H1 (cell line): Measurements from ENCODE around the gene CIT. TPM values are rescaled to one million over a fixed set of nuclear protein-coding genes. Genes with fewer than 3 reads are reported as not detected.

Experiments
- CTCF ChIA-PET: fragments of 300-600 bp; sonication (Branson Sonifier 250); formaldehyde crosslinking; loops from one replicate; lab custom pipeline; 2021; ENCODE audit not compliant: partially characterized antibody; lab: Charles Lee
- POLR2A ChIA-PET: fragments of 300-600 bp; sonication (Branson Sonifier 250); formaldehyde crosslinking; loops from one replicate; lab custom pipeline; 2021; ENCODE audit warnings: inconsistent platforms; ENCODE audit not compliant: partially characterized antibody; lab: Charles Lee
- DNase-seq, 2 experiments: peaks; one replicate each; pipeline versions ENCODE4 v3.0.0 to v3.0.0-alpha.2; 2010 to 2022; ENCODE audit warnings: low spot score in 2 of 2, low read depth in 1 of 2, mixed read lengths in 1 of 2
- FAIRE-seq: peaks from 2 replicates; lab custom pipeline; 2011; peaks lifted over from hg19 to GRCh38; lab: Jason Lieb, UNC
- H2AFZ ChIP-seq: 2 replicates; pipeline ENCODE4 v1.8.1; 2012; ENCODE audit warnings: low read length, inconsistent platforms
- H2AK5ac ChIP-seq: 2 replicates; pipeline ENCODE4 v1.6.1; 2013; ENCODE audit warnings: low read depth, low read length
- H2BK120ac ChIP-seq: replicated peaks from 2 replicates; pipeline ENCODE3; 2013; ENCODE audit warnings: low read depth, low read length, inconsistent platforms
- H2BK12ac ChIP-seq: 2 replicates; pipeline ENCODE4 v1.6.1; 2013; ENCODE audit warnings: low read depth, low read length
- H2BK15ac ChIP-seq: 2 replicates; pipeline ENCODE4 v1.6.1; 2013; ENCODE audit warnings: low read length
- H2BK20ac ChIP-seq: 2 replicates; pipeline ENCODE4 v1.6.1; 2013; ENCODE audit warnings: low read length
- H2BK5ac ChIP-seq: 2 replicates; pipeline ENCODE4 v1.6.1; 2013; ENCODE audit warnings: low read depth, low read length
- H3K14ac ChIP-seq: 2 replicates; pipeline ENCODE4 v1.6.1; 2013; ENCODE audit warnings: inconsistent platforms; ENCODE audit not compliant: insufficient read length
- H3K18ac ChIP-seq: 2 replicates; pipeline ENCODE4 v1.6.1; 2013; ENCODE audit warnings: low read length; ENCODE audit errors: extremely low read depth
- H3K23ac ChIP-seq: 2 replicates; pipeline ENCODE4 v1.6.1; 2013; ENCODE audit warnings: inconsistent platforms; ENCODE audit not compliant: insufficient read length
- H3K23me2 ChIP-seq: 2 replicates; pipeline ENCODE4 v1.6.1; 2013; ENCODE audit warnings: low read depth, low read length
- H3K27ac ChIP-seq: 2 replicates; pipeline ENCODE4 v1.6.1; 2011; ENCODE audit warnings: low read depth, low read length, inconsistent platforms
- H3K27me3 ChIP-seq, 4 experiments: replicated peaks in 1 of 4; 1 replicate in 1 of 4; 2 replicates in 3 of 4; pipeline versions ENCODE4 v1.6.1 to v1.8.1; 2011 to 2013; ENCODE audit warnings: low read length in 3 of 4, mild to moderate bottlenecking in 3 of 4, inconsistent platforms in 2 of 4, mixed read lengths in 2 of 4, moderate library complexity in 1 of 4; ENCODE audit not compliant: control insufficient read depth in 3 of 4, insufficient read depth in 3 of 4; ENCODE audit errors: extremely low read depth in 1 of 4
- H3K36me3 ChIP-seq, 4 experiments: 2 replicates each; pipeline versions ENCODE4 v1.6.1 to v1.8.1; 2011 to 2013; ENCODE audit warnings: mild to moderate bottlenecking in 4 of 4, low read length in 3 of 4, moderate library complexity in 2 of 4, control low read depth in 1 of 4, inconsistent platforms in 1 of 4; ENCODE audit not compliant: insufficient read depth in 4 of 4, control insufficient read depth in 2 of 4
- H3K4ac ChIP-seq: replicated peaks from 2 replicates; pipeline ENCODE3; 2013; ENCODE audit warnings: low read length, low read depth, mixed read lengths, inconsistent platforms; ENCODE audit not compliant: insufficient read length
- H3K4me1 ChIP-seq, 4 experiments: replicated peaks in 1 of 4; 1 replicate in 1 of 4; 2 replicates in 3 of 4; pipeline versions ENCODE4 v1.6.1 to v1.8.1; 2011 to 2013; ENCODE audit warnings: low read length in 3 of 4, inconsistent platforms in 2 of 4, mixed read lengths in 1 of 4; ENCODE audit not compliant: insufficient read depth in 4 of 4, control insufficient read depth in 3 of 4
- H3K4me2 ChIP-seq, 2 experiments: 2 replicates each; pipeline versions ENCODE4 v1.6.1 to v1.8.1; 2011 to 2013; ENCODE audit warnings: low read depth in 2 of 2, low read length in 2 of 2, control low read depth in 1 of 2, inconsistent platforms in 1 of 2, mild to moderate bottlenecking in 1 of 2; ENCODE audit not compliant: insufficient read depth in 1 of 2
- H3K4me3 ChIP-seq, 4 experiments: fragments of 200-600, 300-600 bp in 1 of 4; sonication (generic), shearing (Covaris generic), sonication (Bioruptor Twin) in 1 of 4; 2 replicates each; pipeline versions ENCODE4 v1.5.1 to v1.8.1; 2011 to 2016; ENCODE audit warnings: low read length in 4 of 4, low read depth in 3 of 4, control low read depth in 2 of 4, inconsistent platforms in 2 of 4, mild to moderate bottlenecking in 2 of 4, mixed read lengths in 1 of 4, moderate library complexity in 1 of 4; ENCODE audit not compliant: insufficient read depth in 2 of 4; ENCODE audit errors: extremely low read depth in 1 of 4
- H3K56ac ChIP-seq: replicated peaks from 2 replicates; pipeline ENCODE3; 2013; ENCODE audit warnings: low read depth, mild to moderate bottlenecking, mixed read lengths, low read length, inconsistent platforms; ENCODE audit not compliant: insufficient read length
- H3K79me1 ChIP-seq: 2 replicates; pipeline ENCODE4 v1.6.1; 2013; ENCODE audit warnings: low read depth, low read length, control low read depth
- H3K79me2 ChIP-seq, 2 experiments: 2 replicates each; pipeline versions ENCODE4 v1.6.1 to v1.8.1; 2012 to 2013; ENCODE audit warnings: low read length in 2 of 2, mild to moderate bottlenecking in 2 of 2, inconsistent platforms in 1 of 2; ENCODE audit not compliant: insufficient read depth in 2 of 2, control insufficient read depth in 1 of 2
- H3K9ac ChIP-seq, 4 experiments: replicated peaks in 1 of 4; 1 replicate in 1 of 4; 2 replicates in 3 of 4; pipeline versions ENCODE4 v1.6.1 to v1.8.1; 2011 to 2013; ENCODE audit warnings: low read depth in 3 of 4, low read length in 3 of 4, control low read depth in 2 of 4, mild to moderate bottlenecking in 2 of 4, moderate library complexity in 2 of 4, inconsistent platforms in 1 of 4; ENCODE audit errors: extremely low read depth in 1 of 4
- H3K9me3 ChIP-seq, 2 experiments: 2 replicates each; pipeline versions ENCODE4 v1.6.1 to v1.8.1; 2012 to 2013; ENCODE audit warnings: mild to moderate bottlenecking in 2 of 2, moderate library complexity in 2 of 2, control low read depth in 1 of 2, inconsistent platforms in 1 of 2, low read depth in 1 of 2, low read length in 1 of 2, mixed read lengths in 1 of 2; ENCODE audit not compliant: insufficient read depth in 2 of 2
- H4K20me1 ChIP-seq, 2 experiments: replicated peaks in 1 of 2; 2 replicates each; pipeline versions ENCODE3 to v1.8.1; 2011 to 2013; ENCODE audit warnings: inconsistent platforms in 2 of 2, low read length in 2 of 2, mild to moderate bottlenecking in 1 of 2; ENCODE audit not compliant: insufficient read depth in 2 of 2, control insufficient read depth in 1 of 2
- H4K5ac ChIP-seq: 2 replicates; pipeline ENCODE4 v1.6.1; 2013; ENCODE audit warnings: low read length, low read depth, mixed read lengths, inconsistent platforms; ENCODE audit not compliant: insufficient read length
- H4K8ac ChIP-seq: 2 replicates; pipeline ENCODE4 v1.8.0; 2013; ENCODE audit warnings: mild to moderate bottlenecking, moderate library complexity, low read length, inconsistent platforms; ENCODE audit not compliant: insufficient read depth; ENCODE audit errors: extremely low read depth
- H4K91ac ChIP-seq: replicated peaks from 2 replicates; pipeline ENCODE3; 2013; ENCODE audit warnings: low read length, mixed read lengths, inconsistent platforms; ENCODE audit not compliant: insufficient read length
- ATF3 ChIP-seq: IDR thresholded peaks from 2 replicates; pipeline ENCODE4 v1.6.1; 2011; ENCODE audit warnings: low read depth, mild to moderate bottlenecking, low read length; ENCODE audit not compliant: insufficient read depth
- KDM4A ChIP-seq: IDR thresholded peaks from one replicate; pipeline ENCODE4 v1.7.1; 2012; ENCODE audit warnings: low read depth, mild to moderate bottlenecking, moderate library complexity, low read length, inconsistent platforms; ENCODE audit not compliant: severe bottlenecking
- SP1 ChIP-seq: IDR thresholded peaks from 2 replicates; pipeline ENCODE4 v1.6.1; 2011; ENCODE audit warnings: low read depth, low read length
- SP4 ChIP-seq: IDR thresholded peaks from 2 replicates; pipeline ENCODE4 v1.6.1; 2012; ENCODE audit warnings: low read length, inconsistent platforms
- ZNF274 ChIP-seq: IDR thresholded peaks from 2 replicates; pipeline ENCODE4 v1.7.0; 2012; ENCODE audit warnings: low read length, borderline replicate concordance; ENCODE audit errors: extremely low read depth
- WGBS, 2 experiments: shearing (Covaris generic) in 1 of 2; methylation state at CpG; one replicate each; pipeline versions ENCODE4 v1.1.6 to v1.1.7; 2013 to 2015; ENCODE audit warnings: low lambda C conversion rate in 2 of 2, mixed read lengths in 2 of 2, inconsistent platforms in 1 of 2, low coverage in 1 of 2, missing lambda C conversion rate in 1 of 2; ENCODE audit not compliant: insufficient replicate concordance in 2 of 2, insufficient coverage in 1 of 2, insufficient read length in 1 of 2; ENCODE audit errors: extremely low coverage in 1 of 2, missing lambda C conversion rate in 1 of 2; 5-methylcytosine and 5-hydroxymethylcytosine counted together
- polyA plus RNA-seq, 7 experiments: library from polyadenylated mRNA; depleted of rRNA in 3 of 7; stranded (reverse) in 5 of 7; unstranded in 2 of 7; fragments of >200 nt in 5 of 7; fragments of 200-250 nt in 2 of 7; gene quantifications; 1 replicate in 5 of 7; 2 replicates in 1 of 7; 4 replicates in 1 of 7; pipeline versions ENCODE4 v1.2.1 to v1.2.3, GENCODE V29; 2011 to 2013; ENCODE audit warnings: missing spikeins in 2 of 7, mixed read lengths in 2 of 7
- total RNA-seq: library from RNA; stranded (reverse); fragmentation: NEBNext Ultra II Directional; extraction: Animal tissue kit (Norgen Biotek cat#: 25700); gene quantifications from 2 replicates; pipeline ENCODE4 v1.2.1, GENCODE V29; 2021

Gene CIT
- total and polyA plus RNA-seq, 2 of the 8 experiments (the other 6 are each of a cell fraction or from before 2014, with no cell fraction given), result 17.1 to 60.9 TPM

- H3K56ac ChIP-seq, result no peak overlapping the region
- no peaks in the 10 kb centered on the region for H3K79me2 ChIP-seq
- H3K4me2 ChIP-seq, result no peak overlapping the region
- H3K23ac ChIP-seq, result no peak overlapping the region
- FAIRE-seq (no peak), DNase-seq (no peak)
- H2BK5ac ChIP-seq, result no peak overlapping the region
- no peak overlapping the region for H2AFZ ChIP-seq
- peaks cover under 1 to 16% (median 6%) of the 10 kb centered on the region in 4 experiments; a peak in 6 of 8 replicates for H3K36me3 ChIP-seq
- H3K18ac ChIP-seq, result no peak overlapping the region
- H4K20me1 ChIP-seq, result no peaks in the 10 kb centered on the region
- H2BK20ac ChIP-seq, result no peak overlapping the region
- H2BK15ac ChIP-seq, result no peak overlapping the region
- H2BK120ac ChIP-seq, result no peak overlapping the region
- H2BK12ac ChIP-seq, result no peak overlapping the region
- H3K4ac ChIP-seq, result no peak overlapping the region
- no peak overlapping the region for H4K91ac ChIP-seq
- 92% methylated on average over 14 of the region's 14 CpGs; no CpG with 5 or more reads in 1 of the 2 experiments for WGBS, 2 experiments
- H3K4me3 ChIP-seq, result no peak overlapping the region
- no peaks in the 10 kb centered on the region for H3K9me3 ChIP-seq
- H2AK5ac ChIP-seq, result no peak overlapping the region
- H3K27ac ChIP-seq, result no peak overlapping the region
- H3K4me1 ChIP-seq, result no peaks in the 10 kb centered on the region
- H3K79me1 ChIP-seq, result peaks cover 2% of the 10 kb centered on the region
- no peak overlapping the region for H4K8ac ChIP-seq
- H3K23me2 ChIP-seq, result no peaks in the 10 kb centered on the region; the same call in 1 of the 2 replicates
- CTCF ChIA-PET, result no interaction called here
- H3K27me3 ChIP-seq, result no peaks in the 10 kb centered on the region
- POLR2A ChIA-PET, result no interaction called here
- no peak overlapping the region for H4K5ac ChIP-seq
- H3K14ac ChIP-seq, result no peak overlapping the region
- H3K9ac ChIP-seq, result no peak overlapping the region
- TF ChIP-seq ZNF274 (no peak), KDM4A (no peak), SP4 (no peak), ATF3 (no peak), SP1 (no peak)
- TF ChIP-seq, all 59 proteins: peak for 0
Observed at GRCh38 chr12:119838826-119839600, 38.1 kb downstream of the CIT start.
